Hepatocyte (in vitro differentiated cells): Measurements from ENCODE around the gene TRAPPC12.

ENCODE experiments used
- CTCF ChIP-seq: fragments of 200-600 bp; sonication (generic); IDR thresholded peaks from 2 replicates; pipeline ENCODE4 v1.5.1; 2016; ENCODE audit warnings: antibody characterized with exemption, mild to moderate bottlenecking; ENCODE audit not compliant: poor library complexity
- EZH2 ChIP-seq: fragments of 200-600 bp; sonication (generic); IDR thresholded peaks from 2 replicates; pipeline ENCODE4 v1.6.1; 2016; ENCODE audit warnings: antibody characterized with exemption, mild to moderate bottlenecking, borderline replicate concordance
- EZH2phosphoT487 ChIP-seq: fragments of 200-600 bp; sonication (generic); IDR thresholded peaks from one replicate; pipeline ENCODE4 v1.6.1; 2018; ENCODE audit warnings: antibody characterized with exemption, mild to moderate bottlenecking, low read depth, moderate library complexity; ENCODE audit not compliant: unreplicated experiment, severe bottlenecking

- TF ChIP-seq CTCF, result no peak
- no peak for TF ChIP-seq EZH2
- TF ChIP-seq EZH2phosphoT487, result no peak
Measured at GRCh38 chr2:3517948-3518495, 138.5 kb downstream of the TRAPPC12 start.
